ENCODE measurements around the gene TMEM33. TPM values are rescaled to one million over a fixed set of nuclear protein-coding genes. Genes with fewer than 3 reads are reported as not detected.

Gene TMEM33
- total RNA-seq, 1 experiment from 2014 or later = 81.4 TPM

GRCh38 chr4:41989994-41990364, 54.8 kb downstream of the TMEM33 start:
- Mint-ChIP-seq H3K4me1 (peaks cover 36% of the 10 kb centered on the region), H3K9me3 (no peaks in the 10 kb centered on the region), H3K27ac (peak overlapping the region; percentile 99), H3K36me3 (no peaks in the 10 kb centered on the region), H3K27me3 (ENCODE audit: low read depth) (no peaks in the 10 kb centered on the region), H3K4me3 (peak overlapping the region; percentile 99)
- ChIA-PET CTCF (interaction anchor here (0.6 to 1.5 kb wide), 2 partner anchors 63 to 530 kb away, joined by 3 to 4 read pairs; no protein-coding TSS in a partner anchor), POLR2A (interaction anchor here (0.5 kb wide), 1 partner anchor 14 kb away, joined by 4 read pairs; no protein-coding TSS in a partner anchor)
- DNase-seq (ENCODE audit: low spot score) (no peak), ATAC-seq (peak; percentile 25)
- TF ChIP-seq E2F1 (CRISPR knock-in tag; IDR thresholded peaks at IDR 0.05) (no peak), ZNF396 (CRISPR knock-in tag; IDR thresholded peaks at IDR 0.05; ENCODE audit: borderline replicate concordance) (no peak), IRF2 (CRISPR knock-in tag; IDR thresholded peaks at IDR 0.05; ENCODE audit: borderline replicate concordance, low read depth) (no peak), PREB (CRISPR knock-in tag; IDR thresholded peaks at IDR 0.05; ENCODE audit: borderline replicate concordance) (no peak), ZBTB21 (CRISPR knock-in tag; IDR thresholded peaks at IDR 0.05; ENCODE audit: borderline replicate concordance) (no peak), ZNF121 (CRISPR knock-in tag; IDR thresholded peaks at IDR 0.05) (no peak), ZNF671 (CRISPR knock-in tag; IDR thresholded peaks at IDR 0.05) (no peak), ATF6 (CRISPR knock-in tag; IDR thresholded peaks at IDR 0.05) (no peak), ZNF416 (CRISPR knock-in tag; IDR thresholded peaks at IDR 0.05) (no peak), ZNF512 (CRISPR knock-in tag; IDR thresholded peaks at IDR 0.05; ENCODE audit: borderline replicate concordance) (no peak), ZMAT4 (CRISPR knock-in tag; IDR thresholded peaks at IDR 0.05) (no peak), FOXJ3 (CRISPR knock-in tag; IDR thresholded peaks at IDR 0.05; ENCODE audit: borderline replicate concordance) (no peak)
- TF ChIP-seq, protein P1, sequence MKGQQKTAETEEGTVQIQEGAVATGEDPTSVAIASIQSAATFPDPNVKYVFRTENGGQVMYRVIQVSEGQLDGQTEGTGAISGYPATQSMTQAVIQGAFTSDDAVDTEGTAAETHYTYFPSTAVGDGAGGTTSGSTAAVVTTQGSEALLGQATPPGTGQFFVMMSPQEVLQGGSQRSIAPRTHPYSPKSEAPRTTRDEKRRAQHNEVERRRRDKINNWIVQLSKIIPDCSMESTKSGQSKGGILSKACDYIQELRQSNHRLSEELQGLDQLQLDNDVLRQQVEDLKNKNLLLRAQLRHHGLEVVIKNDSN (CRISPR knock-in tag; IDR thresholded peaks at IDR 0.05) = no peak
- TF ChIP-seq, protein P2, sequence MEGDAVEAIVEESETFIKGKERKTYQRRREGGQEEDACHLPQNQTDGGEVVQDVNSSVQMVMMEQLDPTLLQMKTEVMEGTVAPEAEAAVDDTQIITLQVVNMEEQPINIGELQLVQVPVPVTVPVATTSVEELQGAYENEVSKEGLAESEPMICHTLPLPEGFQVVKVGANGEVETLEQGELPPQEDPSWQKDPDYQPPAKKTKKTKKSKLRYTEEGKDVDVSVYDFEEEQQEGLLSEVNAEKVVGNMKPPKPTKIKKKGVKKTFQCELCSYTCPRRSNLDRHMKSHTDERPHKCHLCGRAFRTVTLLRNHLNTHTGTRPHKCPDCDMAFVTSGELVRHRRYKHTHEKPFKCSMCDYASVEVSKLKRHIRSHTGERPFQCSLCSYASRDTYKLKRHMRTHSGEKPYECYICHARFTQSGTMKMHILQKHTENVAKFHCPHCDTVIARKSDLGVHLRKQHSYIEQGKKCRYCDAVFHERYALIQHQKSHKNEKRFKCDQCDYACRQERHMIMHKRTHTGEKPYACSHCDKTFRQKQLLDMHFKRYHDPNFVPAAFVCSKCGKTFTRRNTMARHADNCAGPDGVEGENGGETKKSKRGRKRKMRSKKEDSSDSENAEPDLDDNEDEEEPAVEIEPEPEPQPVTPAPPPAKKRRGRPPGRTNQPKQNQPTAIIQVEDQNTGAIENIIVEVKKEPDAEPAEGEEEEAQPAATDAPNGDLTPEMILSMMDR (IDR thresholded peaks at IDR 0.05) = no peak
- TF ChIP-seq, protein P3, sequence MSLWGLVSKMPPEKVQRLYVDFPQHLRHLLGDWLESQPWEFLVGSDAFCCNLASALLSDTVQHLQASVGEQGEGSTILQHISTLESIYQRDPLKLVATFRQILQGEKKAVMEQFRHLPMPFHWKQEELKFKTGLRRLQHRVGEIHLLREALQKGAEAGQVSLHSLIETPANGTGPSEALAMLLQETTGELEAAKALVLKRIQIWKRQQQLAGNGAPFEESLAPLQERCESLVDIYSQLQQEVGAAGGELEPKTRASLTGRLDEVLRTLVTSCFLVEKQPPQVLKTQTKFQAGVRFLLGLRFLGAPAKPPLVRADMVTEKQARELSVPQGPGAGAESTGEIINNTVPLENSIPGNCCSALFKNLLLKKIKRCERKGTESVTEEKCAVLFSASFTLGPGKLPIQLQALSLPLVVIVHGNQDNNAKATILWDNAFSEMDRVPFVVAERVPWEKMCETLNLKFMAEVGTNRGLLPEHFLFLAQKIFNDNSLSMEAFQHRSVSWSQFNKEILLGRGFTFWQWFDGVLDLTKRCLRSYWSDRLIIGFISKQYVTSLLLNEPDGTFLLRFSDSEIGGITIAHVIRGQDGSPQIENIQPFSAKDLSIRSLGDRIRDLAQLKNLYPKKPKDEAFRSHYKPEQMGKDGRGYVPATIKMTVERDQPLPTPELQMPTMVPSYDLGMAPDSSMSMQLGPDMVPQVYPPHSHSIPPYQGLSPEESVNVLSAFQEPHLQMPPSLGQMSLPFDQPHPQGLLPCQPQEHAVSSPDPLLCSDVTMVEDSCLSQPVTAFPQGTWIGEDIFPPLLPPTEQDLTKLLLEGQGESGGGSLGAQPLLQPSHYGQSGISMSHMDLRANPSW (CRISPR knock-in tag; conservative IDR thresholded peaks at IDR 0.05; ENCODE audit: low read depth) = no peak

All from WTC11 (cell line).